Measurements from ENCODE around the gene PNPLA7.

GRCh38 chr9:137524161-137524980, 25.8 kb downstream of the PNPLA7 start:
- TF ChIP-seq CTCF (IDR thresholded peaks at IDR 0.05), result no peak
- TF ChIP-seq POLR2A (IDR thresholded peaks at IDR 0.05), result no peak
